Measurements from ENCODE around the gene SIRT7. TPM values are rescaled to one million over a fixed set of nuclear protein-coding genes. Genes with fewer than 3 reads are reported as not detected.
A peak's percentile ranks its signal among the peaks of the same experiment; 100 is the strongest.

The SIRT7 gene
- total RNA-seq, 1 experiment from 2014 or later, result 51.6 TPM

DNA sequence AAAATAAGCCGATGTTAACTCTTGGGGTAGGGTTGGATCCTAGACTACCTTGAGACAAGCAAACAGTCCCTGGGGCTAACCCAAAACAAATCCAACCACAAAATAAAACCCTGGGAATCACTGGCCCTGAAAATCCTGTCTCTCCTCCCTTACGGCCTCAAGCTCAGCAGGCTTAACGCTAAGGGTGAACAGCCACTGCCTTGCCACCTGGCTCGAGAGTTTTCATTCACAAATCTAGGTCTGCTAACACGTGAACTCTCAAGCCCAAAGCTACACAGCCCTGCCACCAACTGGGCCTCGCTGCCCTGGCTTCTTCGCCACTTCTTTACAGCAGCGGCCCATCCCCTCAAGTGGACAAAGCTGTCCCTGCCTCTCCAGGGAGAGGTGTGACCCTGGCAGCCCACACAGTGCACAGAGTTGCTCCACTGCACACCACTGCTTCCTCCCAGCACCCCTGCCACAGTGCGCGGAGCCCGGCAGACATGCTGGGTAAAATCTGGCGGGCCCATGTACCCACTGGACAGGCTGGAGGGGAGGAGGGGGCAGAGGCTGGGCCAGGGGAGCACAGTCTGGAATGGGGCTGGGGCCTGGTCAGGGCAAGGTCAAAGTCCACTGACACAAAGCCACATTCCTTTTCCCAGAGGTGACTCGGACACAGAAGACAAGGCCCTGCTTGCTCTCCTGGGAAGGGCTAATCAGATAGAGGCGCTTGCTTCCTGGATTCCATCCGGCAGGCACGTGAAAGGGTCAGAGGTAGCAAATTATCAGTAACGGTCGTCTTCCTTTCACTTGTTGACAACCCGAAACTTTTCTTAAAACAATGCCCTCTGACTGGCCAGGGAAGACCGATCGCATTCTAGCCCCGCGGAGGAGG, 7.8 kb downstream of the SIRT7 start:
- Histone ChIP-seq H3K9ac (ENCODE audit: low read length) (peak overlapping the region; percentile 64), H3K27ac (ENCODE audit: low read length) (no peak overlapping the region), H3K79me2 (ENCODE audit: low read length) (peaks cover 4% of the 10 kb centered on the region; the same call in 1 of the 2 replicates), H3K27me3 (ENCODE audit: low read length) (no peaks in the 10 kb centered on the region), H2AFZ (ENCODE audit: low read length) (peak overlapping the region; percentile 75), H3K4me3 (ENCODE audit: low read length) (peak overlapping the region; percentile 85), H3K36me3 (ENCODE audit: low read depth, low read length) (peaks cover 24% of the 10 kb centered on the region; the same call in 1 of the 2 replicates), H3K4me2 (ENCODE audit: low read length) (peak overlapping the region; percentile 100), H4K20me1 (ENCODE audit: low read length) (0 out of 2 replicates have a peak, but pooled peaks cover 9% of the 10 kb centered on the region), H3K4me1 (ENCODE audit: insufficient read depth, low read length) (peaks cover 29% of the 10 kb centered on the region), H3F3A (ENCODE audit: low read length, unreplicated experiment) (peaks cover 7% of the 10 kb centered on the region), H3K9me2 (replicated peaks; ENCODE audit: low read length) (no peaks in the 10 kb centered on the region), H3K9me3 (ENCODE audit: low read length) (no peaks in the 10 kb centered on the region)
- DNase-seq (no peak), ATAC-seq (peak; percentile 1; the same call in 1 of the 2 replicates)
- BruUV-seq (replicated peaks), result no TSS peak
- ChIA-PET POLR2A (ENCODE audit: unreplicated experiment) (interaction anchor here (0.6 kb wide), 2 partner anchors 17 to 24 kb away, joined by 4 to 6 read pairs; no protein-coding TSS in a partner anchor), CTCF (interaction anchor here (0.5 kb wide), 1 partner anchor 13 kb away, joined by 4 read pairs; no protein-coding TSS in a partner anchor)
- no peak for TF ChIP-seq EZH2 (IDR thresholded peaks at IDR 0.05; ENCODE audit: low read length, unreplicated experiment)
- TF ChIP-seq, protein P1, sequence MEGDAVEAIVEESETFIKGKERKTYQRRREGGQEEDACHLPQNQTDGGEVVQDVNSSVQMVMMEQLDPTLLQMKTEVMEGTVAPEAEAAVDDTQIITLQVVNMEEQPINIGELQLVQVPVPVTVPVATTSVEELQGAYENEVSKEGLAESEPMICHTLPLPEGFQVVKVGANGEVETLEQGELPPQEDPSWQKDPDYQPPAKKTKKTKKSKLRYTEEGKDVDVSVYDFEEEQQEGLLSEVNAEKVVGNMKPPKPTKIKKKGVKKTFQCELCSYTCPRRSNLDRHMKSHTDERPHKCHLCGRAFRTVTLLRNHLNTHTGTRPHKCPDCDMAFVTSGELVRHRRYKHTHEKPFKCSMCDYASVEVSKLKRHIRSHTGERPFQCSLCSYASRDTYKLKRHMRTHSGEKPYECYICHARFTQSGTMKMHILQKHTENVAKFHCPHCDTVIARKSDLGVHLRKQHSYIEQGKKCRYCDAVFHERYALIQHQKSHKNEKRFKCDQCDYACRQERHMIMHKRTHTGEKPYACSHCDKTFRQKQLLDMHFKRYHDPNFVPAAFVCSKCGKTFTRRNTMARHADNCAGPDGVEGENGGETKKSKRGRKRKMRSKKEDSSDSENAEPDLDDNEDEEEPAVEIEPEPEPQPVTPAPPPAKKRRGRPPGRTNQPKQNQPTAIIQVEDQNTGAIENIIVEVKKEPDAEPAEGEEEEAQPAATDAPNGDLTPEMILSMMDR (conservative IDR thresholded peaks at IDR 0.05; ENCODE audit: low read depth, low read length), result no peak
- intact Hi-C loops (cut with micrococcal nuclease), result no loop called here

DNA sequence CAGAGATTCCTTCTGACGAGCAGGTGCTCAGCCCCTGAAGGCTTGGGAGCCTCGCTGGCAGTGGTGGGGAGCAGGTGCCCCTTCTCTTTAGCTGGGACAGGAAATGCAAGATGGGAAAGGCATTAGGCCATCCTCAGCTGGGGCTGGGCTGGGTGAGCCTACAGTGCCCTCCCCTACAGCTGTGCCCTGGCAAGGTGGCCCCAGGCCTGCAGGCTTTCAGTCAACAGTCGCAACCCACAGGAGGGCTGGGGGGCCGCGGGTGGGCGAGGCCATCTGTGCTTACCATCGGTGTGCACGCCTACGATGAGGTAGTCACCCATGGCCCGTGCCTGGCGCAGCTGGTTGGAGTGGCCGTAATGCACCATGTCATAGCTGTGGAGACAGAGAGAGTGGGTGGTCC, 8.7 kb downstream of the SIRT7 start:
- Histone ChIP-seq H3F3A (ENCODE audit: low read length, unreplicated experiment) (peaks cover 7% of the 10 kb centered on the region), H3K79me2 (ENCODE audit: low read length) (no peaks in the 10 kb centered on the region), H3K27ac (ENCODE audit: low read length) (no peak overlapping the region), H4K20me1 (ENCODE audit: low read length) (0 out of 2 replicates have a peak, but pooled peaks cover 9% of the 10 kb centered on the region), H3K9ac (ENCODE audit: low read length) (no peak overlapping the region), H3K36me3 (ENCODE audit: low read depth, low read length) (peaks cover 16% of the 10 kb centered on the region; the same call in 1 of the 2 replicates), H3K9me2 (replicated peaks; ENCODE audit: low read length) (no peaks in the 10 kb centered on the region), H3K9me3 (ENCODE audit: low read length) (no peaks in the 10 kb centered on the region), H3K27me3 (ENCODE audit: low read length) (no peaks in the 10 kb centered on the region), H3K4me3 (ENCODE audit: low read length) (no peak overlapping the region), H3K4me1 (ENCODE audit: insufficient read depth, low read length) (peaks cover 29% of the 10 kb centered on the region), H2AFZ (ENCODE audit: low read length) (no peak overlapping the region), H3K4me2 (ENCODE audit: low read length) (no peak overlapping the region)
- POLR2A ChIA-PET (ENCODE audit: unreplicated experiment), result no interaction called here
- no TSS peak for BruUV-seq (replicated peaks)
- intact Hi-C loops (cut with micrococcal nuclease), result no loop called here
- ATAC-seq (no peak), DNase-seq (no peak)
- CTCF ChIA-PET, result no interaction called here
- TF ChIP-seq EZH2phosphoT487 (IDR thresholded peaks at IDR 0.05; ENCODE audit: borderline replicate concordance, low read length) (no peak), EZH2 (IDR thresholded peaks at IDR 0.05; ENCODE audit: low read length, unreplicated experiment) (no peak)
- TF ChIP-seq, protein P1 (conservative IDR thresholded peaks at IDR 0.05; ENCODE audit: low read depth, low read length), result no peak

DNA sequence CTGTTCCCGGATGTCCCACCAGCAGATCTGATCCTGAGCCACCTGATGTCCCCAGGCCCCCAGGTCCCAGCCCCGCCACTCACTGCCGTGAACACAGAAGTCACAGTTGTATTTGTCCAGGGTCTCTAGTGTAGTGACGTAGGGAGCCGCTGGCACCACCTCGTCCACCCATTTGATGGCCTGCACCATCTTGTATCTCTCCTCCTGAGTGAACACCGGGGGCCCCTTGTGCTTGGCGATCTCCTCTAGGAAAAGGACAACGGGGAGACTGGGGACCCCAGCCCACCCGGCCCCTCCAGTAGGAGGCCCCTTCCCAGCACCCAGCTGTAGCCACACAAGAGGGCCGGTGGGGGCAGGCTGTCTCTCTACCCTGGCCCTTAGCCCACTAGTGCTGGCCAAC, 9.2 kb downstream of the SIRT7 start:
- ChIA-PET POLR2A (ENCODE audit: unreplicated experiment) (no interaction called here), CTCF (no interaction called here)
- intact Hi-C loops (cut with micrococcal nuclease), result no loop called here
- TF ChIP-seq, protein P1 (conservative IDR thresholded peaks at IDR 0.05; ENCODE audit: low read depth, low read length), result no peak
- no peak for TF ChIP-seq EZH2 (IDR thresholded peaks at IDR 0.05; ENCODE audit: low read length, unreplicated experiment)
- TF ChIP-seq EZH2phosphoT487 (IDR thresholded peaks at IDR 0.05; ENCODE audit: borderline replicate concordance, low read length), result no peak
- no peak for DNase-seq
- Histone ChIP-seq H3F3A (ENCODE audit: low read length, unreplicated experiment) (peaks cover 7% of the 10 kb centered on the region), H3K27ac (ENCODE audit: low read length) (no peak overlapping the region), H3K9me3 (ENCODE audit: low read length) (no peaks in the 10 kb centered on the region), H3K4me1 (ENCODE audit: insufficient read depth, low read length) (peaks cover 29% of the 10 kb centered on the region), H3K36me3 (ENCODE audit: low read depth, low read length) (peaks cover 11% of the 10 kb centered on the region; the same call in 1 of the 2 replicates), H3K27me3 (ENCODE audit: low read length) (no peaks in the 10 kb centered on the region), H2AFZ (ENCODE audit: low read length) (no peak overlapping the region), H3K9me2 (replicated peaks; ENCODE audit: low read length) (no peaks in the 10 kb centered on the region), H4K20me1 (ENCODE audit: low read length) (0 out of 2 replicates have a peak, but pooled peaks cover 9% of the 10 kb centered on the region), H3K79me2 (ENCODE audit: low read length) (no peaks in the 10 kb centered on the region), H3K4me2 (ENCODE audit: low read length) (no peak overlapping the region), H3K9ac (ENCODE audit: low read length) (no peak overlapping the region), H3K4me3 (ENCODE audit: low read length) (no peak overlapping the region)
- no TSS peak for BruUV-seq (replicated peaks)
- no peak for ATAC-seq

Data from PC-3 (cell line).